DMS114 treated with DMSO at 0.1 percent for 48 hours (cell line): ENCODE measurements around the gene CXCL5.
"Not testable (repeated sequence)": the region's sequence is repeated elsewhere in the genome, so short reads cannot be mapped to it uniquely, and the experiment has no call there.

Experiments
- DNase-seq: peaks from one replicate; lab custom pipeline; 2025; ENCODE audit not compliant: unreplicated experiment; lab: John Stamatoyannopoulos, UW

CXCL5 gene

DNA sequence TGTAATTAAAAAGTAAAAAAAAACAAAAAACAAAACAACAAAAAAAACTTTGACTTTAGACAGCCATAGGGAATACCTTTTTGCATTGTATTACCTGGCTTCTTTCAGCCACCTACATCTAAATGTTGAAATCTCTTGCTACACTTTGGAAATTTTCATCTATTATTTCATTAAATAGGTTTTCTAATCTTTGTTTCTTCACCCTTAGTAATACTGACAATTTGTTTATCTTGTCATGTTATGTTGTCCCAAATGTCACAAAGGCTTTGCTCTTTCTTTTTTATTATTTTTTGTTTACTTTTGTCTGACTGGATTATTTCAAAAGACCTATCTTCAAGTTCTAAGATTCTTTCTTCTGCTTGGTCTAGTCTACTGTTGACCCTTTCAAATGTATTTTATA is 24.1 kb downstream of the CXCL5 start:
- DNase-seq = no peak

DNA sequence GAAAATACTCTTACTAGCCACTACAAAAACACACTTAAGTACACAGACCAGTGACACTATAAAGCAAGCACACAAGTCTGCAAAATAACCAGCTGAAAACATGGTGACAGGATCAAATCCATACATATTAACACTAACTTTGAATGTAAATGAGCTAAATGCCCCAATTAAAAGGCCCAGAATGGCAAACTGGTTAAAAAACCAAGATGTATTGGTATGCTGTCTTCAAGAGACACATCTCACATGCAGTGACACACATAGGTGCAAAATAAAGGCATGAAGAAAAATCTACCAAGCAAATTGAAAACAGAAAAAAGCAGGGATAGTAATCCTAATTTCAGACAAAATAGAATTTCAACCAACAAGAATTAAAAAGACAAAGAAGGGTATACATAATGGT is 27.5 kb downstream of the CXCL5 start:
- no peak for DNase-seq

DNA sequence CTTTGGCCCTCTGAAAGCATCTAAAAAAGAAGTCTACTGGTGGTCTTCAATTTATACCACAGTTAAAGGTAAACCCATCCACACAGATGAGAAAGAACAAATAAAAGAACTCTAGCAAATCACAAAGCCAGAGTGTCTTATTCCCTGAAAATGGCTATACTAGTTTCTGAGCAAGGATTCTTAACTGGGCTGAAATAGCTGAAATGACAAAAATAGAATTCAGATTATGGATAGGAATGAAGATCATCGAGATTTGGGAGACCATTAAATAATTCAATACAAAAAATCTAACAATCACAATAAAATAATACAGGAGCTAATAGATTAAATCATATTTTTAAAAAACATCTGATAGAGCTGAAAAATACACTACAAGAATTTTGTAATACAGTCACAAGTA is 28.5 kb downstream of the CXCL5 start:
- no peak for DNase-seq

DNA sequence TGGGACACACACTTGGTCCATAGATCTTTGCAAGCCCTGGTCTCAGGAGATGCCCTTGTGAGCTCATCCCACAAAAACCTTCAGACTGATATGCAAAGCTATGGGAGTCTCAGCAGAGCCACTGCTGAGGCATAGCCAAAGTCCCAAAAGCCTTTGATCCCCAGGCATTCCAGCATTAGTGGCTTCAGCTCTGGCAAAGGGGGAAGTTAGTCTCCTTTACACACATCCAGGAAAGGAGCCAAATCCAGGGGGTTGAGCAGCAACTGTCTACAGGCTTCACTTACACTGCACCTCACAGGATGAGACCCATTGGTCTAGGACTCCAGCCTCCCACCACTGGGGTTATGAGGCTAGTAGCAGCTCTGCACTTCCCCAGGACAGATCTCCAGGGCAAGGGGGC is 30.6 kb downstream of the CXCL5 start:
- DNase-seq = no peak

DNA sequence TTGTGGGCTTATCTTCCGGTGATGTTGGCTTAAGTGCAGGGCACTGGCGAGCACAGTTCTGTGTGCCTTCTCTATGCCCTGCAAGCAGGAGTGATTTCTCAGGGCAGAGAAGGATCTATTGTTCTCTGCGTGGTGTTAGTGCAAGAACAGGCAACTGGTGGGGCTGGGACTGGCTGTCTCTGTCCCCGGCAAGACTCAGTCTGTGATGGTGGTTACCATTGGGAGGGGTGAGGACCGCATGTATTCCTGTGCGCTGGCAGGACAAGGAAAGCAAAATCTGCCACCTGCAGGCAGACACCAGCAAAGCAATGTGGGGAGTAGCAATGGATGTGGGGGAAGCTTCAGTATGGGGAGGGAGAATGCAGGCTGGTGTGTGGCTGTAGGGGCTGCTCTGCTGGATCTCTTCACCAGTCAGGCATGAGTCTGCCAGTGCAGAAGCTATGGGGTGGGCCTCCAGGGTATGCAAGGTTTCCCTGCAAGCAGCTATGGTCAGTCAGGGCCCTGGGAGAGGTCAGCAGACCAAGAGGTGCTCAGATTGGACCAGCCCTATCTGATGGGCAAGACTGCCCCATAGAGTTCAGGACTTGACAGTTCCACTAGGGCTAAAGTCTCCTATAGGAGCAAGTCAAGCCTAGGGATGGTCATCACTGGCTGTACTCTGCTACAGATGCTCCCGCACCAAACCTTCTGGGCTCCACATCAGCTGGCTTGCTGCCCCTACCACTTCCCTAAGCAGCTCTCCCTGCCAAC is 33.4 kb downstream of the CXCL5 start:
- no peak for DNase-seq

DNA sequence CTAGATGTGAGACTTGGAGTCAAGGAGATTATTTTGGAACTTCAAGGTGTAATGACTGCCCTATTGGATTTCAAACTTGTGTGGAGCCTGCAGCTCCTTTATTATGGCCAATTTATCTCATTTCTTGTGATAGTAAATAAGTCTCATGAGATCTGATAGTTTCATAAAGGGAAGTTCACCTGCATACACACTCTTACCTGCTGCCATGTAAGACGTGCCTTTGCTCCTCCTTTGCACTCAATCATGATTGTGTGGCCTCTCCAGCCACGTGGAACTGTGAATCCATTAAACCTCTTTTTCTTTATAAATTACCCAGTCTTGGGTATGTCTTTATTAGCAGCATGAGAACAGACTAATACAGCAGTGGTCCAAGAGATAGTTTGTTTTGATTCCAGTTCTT is 35.8 kb downstream of the CXCL5 start:
- DNase-seq = no peak

DNA sequence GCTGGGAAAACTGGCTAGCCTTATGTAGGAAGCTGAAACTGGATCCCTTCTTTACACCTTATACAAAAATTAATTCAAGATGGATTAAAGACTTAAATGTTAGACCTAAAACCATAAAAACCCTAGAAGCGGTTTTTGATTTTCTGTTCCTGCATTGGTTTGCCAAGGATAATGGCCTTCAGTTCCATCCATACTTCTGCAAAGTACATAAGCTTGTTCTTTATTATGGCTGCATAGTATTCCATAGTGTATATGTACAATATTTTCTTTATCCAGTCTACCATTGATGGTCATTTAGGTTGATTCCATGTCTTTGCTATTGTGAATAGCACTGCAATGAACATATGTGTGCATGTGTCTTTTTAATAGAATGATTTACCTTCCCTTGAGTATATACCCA is 39.4 kb downstream of the CXCL5 start:
- not testable (repeated sequence) for DNase-seq

DNA sequence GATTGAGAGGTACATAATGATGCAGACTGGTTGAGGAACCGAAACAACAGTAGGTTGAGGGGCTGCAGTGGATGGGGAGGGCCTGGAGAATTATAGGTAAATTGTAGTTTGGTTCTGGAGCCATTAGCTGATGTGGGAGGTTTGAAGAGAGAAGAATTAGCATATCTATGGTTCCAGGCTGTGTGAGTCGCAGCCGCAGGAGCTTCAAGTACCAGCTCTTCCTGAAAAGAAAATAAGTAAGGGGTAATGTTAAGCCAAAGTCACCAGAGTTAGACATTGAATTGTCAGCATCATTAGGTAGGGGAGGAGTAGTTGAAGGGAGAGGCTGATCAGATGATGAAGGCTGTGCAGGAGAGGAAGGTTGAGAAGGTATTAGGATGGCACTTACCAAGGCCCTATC is 46.1 kb downstream of the CXCL5 start:
- no peak for DNase-seq

DNA sequence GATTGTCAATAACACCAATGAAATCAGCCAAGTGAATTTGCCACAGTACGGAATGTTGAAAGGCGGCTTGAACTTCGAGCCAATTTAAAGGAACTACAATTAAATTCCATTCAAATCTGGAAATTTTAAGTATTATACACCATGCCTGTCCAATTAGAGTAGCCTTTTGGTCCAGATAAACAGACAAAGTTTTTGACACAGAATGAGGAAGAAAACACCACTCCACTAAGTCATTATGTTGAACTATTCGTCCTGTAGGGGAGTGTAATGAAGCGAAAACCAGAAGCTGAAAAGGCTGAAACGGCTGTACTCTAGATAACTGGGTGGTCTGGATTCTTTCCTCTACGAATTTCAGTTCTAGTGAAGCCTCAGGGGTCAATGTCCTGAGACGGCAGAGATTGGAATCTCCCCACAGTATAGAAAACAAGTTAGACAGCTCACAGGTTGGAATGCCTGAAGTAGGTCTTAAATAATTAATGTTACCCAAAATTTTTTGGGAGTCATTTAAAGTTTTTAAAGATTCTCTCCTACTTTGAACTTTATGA is 48.0 kb downstream of the CXCL5 start:
- DNase-seq = not testable (repeated sequence)

DNA sequence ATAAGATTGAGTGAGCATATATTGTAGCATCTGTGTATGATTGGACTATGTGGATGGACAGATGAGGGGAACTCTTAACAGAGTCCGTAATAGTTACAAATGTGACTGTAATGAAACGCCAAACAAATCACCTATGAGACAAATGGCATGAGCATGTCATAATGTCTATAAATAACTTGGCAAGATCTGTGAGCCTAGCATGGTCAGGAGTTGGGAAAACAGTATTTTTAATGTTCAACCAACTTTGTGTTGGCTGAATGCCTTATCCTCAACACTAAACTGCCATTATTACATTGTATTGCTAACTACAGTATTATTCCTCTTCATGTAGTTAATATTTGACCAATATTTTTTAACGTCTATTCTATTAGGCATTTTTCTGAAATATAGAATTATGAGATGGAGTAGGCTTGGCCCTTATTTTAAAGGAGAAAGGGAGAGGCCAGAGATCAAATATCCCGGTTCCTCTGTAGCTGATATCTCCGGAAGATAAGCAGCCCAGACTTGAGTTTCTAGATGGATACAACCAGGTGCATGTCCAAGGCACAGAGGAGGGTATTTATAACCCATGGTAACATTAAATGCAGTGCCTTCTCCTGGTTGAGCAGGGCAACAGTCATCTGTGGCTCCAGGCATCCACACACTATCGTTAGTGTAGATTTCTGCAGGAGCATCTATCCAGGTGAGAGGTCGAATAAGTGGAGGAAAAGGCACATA is 49.3 kb downstream of the CXCL5 start:
- no peak for DNase-seq

DNA sequence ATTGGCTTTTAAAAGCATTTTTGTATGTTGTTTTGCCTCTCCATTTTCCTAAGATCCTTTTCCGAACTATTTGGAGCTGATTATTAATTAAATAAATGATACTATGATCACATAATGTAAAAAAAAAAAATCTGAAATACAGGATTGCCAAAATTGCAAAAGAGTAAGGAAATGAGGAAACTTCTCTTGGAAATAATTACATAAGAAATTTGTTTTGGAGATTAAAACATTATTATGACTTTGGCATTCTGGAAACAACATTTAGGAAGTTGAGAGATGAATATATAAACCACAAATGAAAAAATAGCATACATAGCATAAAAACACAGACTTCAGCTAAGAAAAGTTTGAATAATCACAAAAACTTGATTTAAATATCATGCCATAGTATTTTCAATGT is 50.2 kb downstream of the CXCL5 start:
- DNase-seq = no peak

DNA sequence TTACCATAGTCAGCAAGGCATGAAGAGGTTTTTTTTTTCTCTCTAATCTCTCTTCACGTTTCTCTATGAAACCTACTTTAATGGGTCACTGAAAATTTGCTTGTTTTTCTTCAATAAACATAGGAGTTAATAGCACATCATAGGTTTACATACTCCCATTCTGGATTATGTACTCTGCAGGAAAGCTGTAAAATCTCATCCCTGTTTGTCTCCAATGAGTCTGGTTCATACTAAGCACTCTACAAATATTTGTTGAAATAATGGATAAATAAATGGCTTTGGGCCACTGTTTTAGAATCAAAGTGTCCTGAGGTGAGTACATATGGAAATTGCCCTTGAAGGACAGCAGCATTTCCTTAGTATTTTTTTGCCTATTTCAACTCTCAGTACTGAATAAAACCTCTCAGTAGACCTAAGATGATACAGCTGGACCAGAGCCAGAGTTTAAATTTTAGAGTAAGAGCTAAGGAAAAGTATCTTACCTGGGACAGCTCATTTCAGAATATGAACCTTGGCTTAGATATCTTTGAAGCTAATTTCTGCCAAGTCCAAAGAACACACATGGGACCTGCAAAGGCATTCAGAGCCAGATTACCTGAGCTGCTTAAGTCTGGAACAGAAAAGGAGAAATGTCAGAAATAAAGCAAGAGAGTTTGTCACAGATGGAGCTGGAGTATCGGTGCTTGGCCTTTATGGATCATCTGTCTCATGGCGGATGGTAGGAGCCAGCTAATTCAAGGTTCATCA is 51.1 kb downstream of the CXCL5 start:
- no peak for DNase-seq

DNA sequence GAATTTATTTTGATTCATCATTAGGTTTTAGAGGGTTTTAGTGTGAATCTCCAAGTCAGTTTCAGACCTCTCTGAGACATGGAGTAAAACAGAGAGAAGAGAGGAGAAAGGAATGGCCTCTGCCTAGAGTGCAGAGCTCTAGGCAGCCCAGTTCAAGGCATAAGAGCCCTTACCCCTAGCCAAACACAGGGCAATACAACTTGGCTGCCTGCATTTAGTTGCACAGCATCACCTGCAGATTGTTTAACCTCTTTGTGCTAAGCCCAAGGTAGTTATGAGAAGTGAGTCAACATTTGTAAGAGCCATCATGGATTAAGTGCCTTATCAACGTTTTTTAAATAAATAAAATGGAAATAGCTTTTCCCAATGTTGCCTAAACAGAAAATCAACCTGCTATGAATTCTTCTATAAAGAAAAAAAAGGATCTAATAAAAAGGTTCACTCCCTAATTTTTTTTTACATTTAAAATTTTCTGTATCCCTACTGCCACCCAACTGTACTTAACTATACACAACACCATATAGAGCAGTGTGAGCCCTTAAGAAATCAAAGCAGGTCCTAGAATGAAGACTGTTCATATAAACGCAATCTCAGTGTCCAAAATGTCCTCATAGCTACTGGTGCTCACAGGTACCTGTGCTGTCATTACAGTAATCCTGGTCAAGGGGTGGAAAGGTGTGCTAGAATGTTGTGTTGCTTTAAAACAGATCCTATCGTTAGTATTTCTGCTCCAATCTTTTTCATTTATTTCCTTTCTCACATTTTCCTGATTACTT is 52.6 kb downstream of the CXCL5 start:
- DNase-seq = no peak
